Uterus (tissue), 4 donors: ENCODE measurements around the gene MKKS. TPM values are rescaled to one million over a fixed set of nuclear protein-coding genes. Genes with fewer than 3 reads are reported as not detected.

Source experiments
- total RNA-seq, 4 donors: library from RNA; depleted of rRNA in 3 of 4; stranded (reverse); fragments of >200 nt in 3 of 4; gene quantifications; one replicate each; pipeline versions ENCODE4 v1.1.0 to v1.2.4, GENCODE V29; 2014 to 2023
- donor health status: DM: yes; HTN: yes; CAD: no.

MKKS gene
- total RNA-seq, 4 donors from 2014 or later = 15.9 to 27.9 (median 20.3) TPM

Other genes with a start within 250 kb of the MKKS start
- 10 to 100 TPM in 3 of 4 donors, 1 to 10 TPM in 1; 5.3 to 28.3 (median 22.9) TPM for gene SNAP25, start 215.4 kb downstream of the MKKS start, total RNA-seq
- gene SLX4IP, start 1.1 kb upstream of the MKKS start, total RNA-seq = 1 to 10 TPM in 3 of 4 donors, under 1 TPM in 1; 0.51 to 7.1 (median 2.0) TPM
- gene JAG1, start 239.8 kb upstream of the MKKS start, total RNA-seq = 100 to 1,000 TPM in 2 of 4 donors, 10 to 100 TPM in 2; 53.8 to 154 (median 111) TPM